Activated effector memory CD4-positive, alpha-beta T cell treated with anti-CD3 and anti-CD28 coated beads, Interleukin-2, amount 50 U/mL, for 16 hours (primary cell): ENCODE data around the gene NARF.

Experiments
- DNase-seq: peaks from one replicate; pipeline ENCODE4 v3.0.0-alpha.2; 2020

Gene NARF

GRCh38 chr17:82479602-82480001 lies 21.1 kb downstream of the NARF start:
- no peak for DNase-seq

GRCh38 chr17:82480318-82480717 lies 21.8 kb downstream of the NARF start:
- DNase-seq = no peak

- DNase-seq = no peak
These were observed 24.7 kb downstream of the NARF start for GRCh38 chr17:82483204-82483660.

GRCh38 chr17:82483836-82484235 lies 25.3 kb downstream of the NARF start:
- DNase-seq = no peak

- no peak for DNase-seq
These were observed 27.9 kb downstream of the NARF start for GRCh38 chr17:82486231-82487094.

GRCh38 chr17:82487910-82488309 lies 29.4 kb downstream of the NARF start:
- DNase-seq = no peak

- DNase-seq = no peak
These were observed 30.6 kb downstream of the NARF start for GRCh38 chr17:82489117-82489516.

- DNase-seq = no peak
These were observed 31.4 kb downstream of the NARF start for GRCh38 chr17:82489851-82490511.

GRCh38 chr17:82490512-82491195 lies 32.1 kb downstream of the NARF start:
- no peak for DNase-seq

- no peak for DNase-seq
These were observed 32.6 kb downstream of the NARF start for GRCh38 chr17:82491196-82491530.

GRCh38 chr17:82491533-82491932 lies 33.0 kb downstream of the NARF start:
- DNase-seq = no peak

- no peak for DNase-seq
These were observed 34.2 kb downstream of the NARF start for GRCh38 chr17:82492643-82493225.

GRCh38 chr17:82493226-82493781 lies 34.8 kb downstream of the NARF start:
- no peak for DNase-seq

GRCh38 chr17:82494236-82495055 lies 35.9 kb downstream of the NARF start:
- DNase-seq = peak; percentile 95

- DNase-seq = no peak
These were observed 37.4 kb downstream of the NARF start for GRCh38 chr17:82495844-82496528.

GRCh38 chr17:82496529-82497434 lies 38.2 kb downstream of the NARF start:
- peak; percentile 97 for DNase-seq

GRCh38 chr17:82497483-82498405 lies 39.2 kb downstream of the NARF start:
- DNase-seq = peak; percentile 80

GRCh38 chr17:82502207-82502606 lies 43.7 kb downstream of the NARF start:
- no peak for DNase-seq

GRCh38 chr17:82503094-82503727 lies 44.7 kb downstream of the NARF start:
- DNase-seq = no peak
